GM18519 (cell line): ENCODE measurements around the gene FAM222A.

ENCODE experiments used
- ATAC-seq: cut with Tn5 transposase; IDR thresholded peaks from one replicate; pipeline ENCODE4 v1.9.1; 2021; ENCODE audit warnings: mild to moderate bottlenecking, moderate library complexity; ENCODE audit not compliant: unreplicated experiment, low FRiP score

The FAM222A gene

DNA sequence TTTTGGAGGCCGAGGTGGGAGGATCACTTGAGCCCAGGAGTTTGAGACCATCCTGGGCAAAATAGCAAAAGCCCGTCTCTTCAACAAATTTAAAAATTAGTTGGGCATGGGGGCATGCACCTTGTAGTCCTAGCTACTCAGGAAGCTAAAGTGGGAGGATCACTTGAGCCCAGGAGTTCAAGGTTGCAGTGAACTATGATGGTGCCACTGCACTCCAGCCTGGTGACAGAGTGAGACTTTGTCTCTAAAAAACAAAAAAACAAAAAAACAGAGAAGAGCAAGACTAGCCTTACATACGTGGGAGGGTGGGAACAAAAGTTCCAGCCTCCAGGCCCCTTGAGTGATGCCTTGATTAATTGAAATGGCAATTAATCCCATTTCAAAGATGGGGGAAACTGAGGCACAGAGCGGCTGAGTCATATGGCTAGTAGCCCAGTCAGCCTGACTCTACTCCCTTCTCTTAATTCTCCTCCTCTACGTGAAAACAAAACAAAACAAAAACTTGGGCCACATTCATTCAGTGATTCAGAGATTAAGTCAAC lies 3.3 kb upstream of the FAM222A start:
- no peak for ATAC-seq

DNA sequence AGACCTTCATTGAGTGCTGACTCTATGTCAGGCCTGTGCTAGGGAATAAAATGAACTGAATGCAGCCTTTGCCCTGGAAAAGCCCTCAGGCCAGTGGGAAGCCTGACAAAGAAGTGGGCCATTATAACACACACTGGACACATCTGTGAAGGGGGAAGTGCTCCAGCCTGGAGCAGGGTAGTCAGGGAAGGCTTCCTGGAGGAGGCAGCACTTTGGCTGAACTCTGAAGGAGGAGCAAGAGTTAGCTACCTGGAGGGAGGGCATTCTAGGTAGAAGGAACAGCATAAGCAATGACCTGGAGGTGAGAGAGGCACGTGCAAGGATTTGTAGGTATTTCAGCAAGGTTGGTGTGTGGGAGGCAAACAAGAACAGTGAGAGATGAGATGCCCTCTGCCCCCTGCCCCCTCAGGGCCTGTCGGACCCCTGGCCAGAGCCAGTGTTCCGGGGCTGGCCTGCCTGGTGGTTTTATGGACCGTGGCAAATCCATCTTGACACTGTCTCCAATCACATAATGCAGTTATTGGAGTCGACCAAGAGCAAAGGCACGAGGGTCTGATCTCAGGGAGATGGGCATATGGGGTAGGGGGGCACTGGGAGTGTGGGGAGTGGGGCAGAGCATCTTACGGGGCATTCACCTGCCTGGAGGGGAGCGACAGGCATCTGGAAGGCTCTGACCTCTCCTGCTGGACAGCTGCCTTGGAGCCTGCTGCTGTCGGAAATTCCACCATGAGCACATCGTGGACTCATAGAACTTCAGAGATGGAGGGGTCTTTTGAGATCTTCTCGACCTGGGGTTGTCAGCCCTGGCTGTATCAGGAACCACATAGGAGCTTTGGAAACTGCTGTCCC lies 2.7 kb upstream of the FAM222A start:
- no peak for ATAC-seq

DNA sequence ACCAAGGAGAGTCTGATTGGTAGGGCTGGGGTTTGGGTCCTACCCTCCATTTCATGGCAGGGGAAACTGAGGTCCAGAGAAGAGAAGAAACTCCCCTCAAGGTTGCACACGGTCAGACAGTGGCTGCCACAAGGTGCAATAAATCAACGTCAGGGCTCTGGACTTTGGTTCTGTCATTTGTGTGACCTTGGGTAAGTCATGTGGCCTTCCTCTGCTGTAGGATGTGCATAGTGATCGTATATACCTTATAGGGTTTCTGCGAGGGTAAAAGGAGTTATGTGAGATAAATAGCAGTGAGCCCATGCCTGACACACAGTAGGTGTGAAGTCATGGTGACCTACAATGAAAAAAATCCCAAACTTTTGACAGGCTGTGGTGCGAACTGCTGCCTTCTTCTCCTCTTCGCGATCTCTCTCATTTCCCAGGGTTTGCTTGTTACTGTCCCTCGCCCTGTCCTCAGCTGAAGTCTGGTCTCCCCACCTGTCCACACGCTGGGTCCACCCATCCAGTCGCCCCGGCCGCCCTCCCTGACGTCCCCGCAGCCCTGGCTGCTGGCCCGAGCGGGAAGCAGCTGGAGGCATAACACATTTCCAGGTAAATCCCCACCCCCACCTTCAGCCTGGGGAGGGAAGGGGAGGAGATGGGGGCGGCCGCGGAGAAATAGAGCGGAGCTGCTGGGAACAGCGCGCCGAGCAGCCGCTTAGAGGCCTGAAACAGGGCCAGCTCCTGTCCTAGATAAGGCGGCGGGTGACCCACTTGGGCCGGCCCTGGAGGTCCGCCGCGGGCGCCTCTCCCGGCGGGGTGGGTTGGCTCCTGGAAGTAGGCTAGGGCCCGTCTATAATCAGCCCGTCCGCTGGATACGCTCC lies 1.8 kb upstream of the FAM222A start:
- no peak for ATAC-seq

DNA sequence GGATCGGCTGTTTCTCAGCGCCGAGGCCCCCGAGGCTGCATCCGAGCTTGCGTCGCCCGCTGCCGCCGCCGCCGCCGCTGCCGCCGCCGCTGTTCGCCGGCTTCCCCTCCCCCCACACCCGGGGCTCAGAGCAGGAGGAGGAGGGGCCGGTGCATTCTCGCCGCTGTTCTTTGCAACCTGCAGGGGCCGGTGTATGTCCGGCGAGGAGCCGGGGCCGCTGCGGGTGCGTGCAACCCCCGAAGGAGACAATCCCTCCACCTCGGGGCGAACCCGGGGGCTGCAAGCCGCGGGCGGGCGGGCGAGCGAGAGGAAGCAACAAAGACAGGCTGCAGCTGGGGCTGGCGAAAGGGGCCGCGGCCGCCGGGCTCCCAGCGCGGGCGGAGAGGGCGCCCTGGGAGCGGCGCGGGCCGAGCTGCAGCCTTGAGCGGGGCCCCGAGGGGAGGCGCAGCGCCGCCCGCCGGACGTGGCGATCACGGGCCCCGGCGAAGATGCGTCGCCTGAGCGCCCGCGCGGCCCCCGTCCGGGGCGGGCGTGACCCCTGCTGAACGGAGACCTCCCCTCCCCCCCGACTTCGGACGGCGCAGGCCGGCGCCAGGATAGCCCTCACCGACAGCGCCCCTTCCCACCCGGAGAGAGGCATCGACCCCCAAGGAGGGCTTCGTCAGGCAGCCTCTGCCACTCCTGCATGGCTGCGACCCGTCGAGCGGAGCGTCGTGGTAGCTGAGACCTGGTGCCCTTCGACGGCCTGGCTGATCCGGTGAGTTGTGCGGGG lies 702 bp downstream of the FAM222A start:
- no peak for ATAC-seq

DNA sequence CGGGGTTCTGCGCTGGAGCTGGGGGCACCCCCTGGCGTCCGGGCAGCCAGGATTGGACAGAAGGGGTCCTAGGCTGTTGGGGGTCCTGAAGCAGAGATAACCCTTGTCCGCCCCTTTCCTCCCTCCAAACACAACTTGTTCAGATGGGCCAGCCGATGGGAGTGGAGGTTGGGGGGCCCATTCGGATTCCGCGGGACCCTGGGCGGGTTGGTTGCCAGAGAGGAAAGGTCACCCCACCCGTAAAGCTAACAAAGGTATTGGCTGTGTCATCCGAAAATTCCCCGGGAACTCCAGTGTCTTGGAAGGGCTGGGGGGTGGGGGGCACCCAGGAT lies 1.3 kb downstream of the FAM222A start:
- ATAC-seq, result no peak

DNA sequence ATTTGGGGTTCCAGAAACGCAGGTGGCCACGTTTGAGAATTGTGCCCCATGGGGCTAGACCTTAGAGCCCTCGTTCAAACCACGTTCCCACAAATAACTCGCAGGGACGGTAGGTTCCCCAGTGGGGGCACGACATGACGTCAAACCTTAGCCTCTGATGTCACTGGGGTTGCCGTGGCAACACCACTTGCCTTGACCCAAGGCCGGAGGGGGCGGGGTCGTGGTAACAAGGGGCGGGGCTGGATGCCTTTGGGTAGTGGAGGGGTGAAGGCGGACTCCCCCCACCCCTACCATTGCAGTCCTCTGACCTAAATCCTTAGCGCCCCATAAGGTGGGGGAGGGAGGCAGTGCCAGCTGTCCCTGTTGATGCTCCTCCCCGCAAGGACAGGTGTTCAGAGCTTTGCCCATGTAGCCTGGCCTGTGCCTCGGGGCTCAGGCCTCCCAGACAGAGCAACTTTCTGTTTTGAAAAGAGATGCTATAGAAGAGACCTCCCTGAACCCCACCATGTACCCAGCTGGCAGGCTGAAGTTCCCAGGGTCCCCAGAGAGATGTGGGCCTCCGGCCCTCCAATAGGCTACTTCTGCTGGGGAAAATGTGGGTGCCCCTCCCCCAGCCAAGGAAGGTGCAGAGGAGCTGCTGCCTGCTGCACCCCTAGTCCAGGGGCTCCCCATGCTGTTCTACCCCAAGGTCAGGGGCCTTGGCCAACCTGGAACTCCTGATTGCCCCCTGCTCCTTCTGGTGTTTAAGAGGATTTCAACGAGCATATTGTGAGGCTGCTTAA lies 1.9 kb downstream of the FAM222A start:
- no peak for ATAC-seq

DNA sequence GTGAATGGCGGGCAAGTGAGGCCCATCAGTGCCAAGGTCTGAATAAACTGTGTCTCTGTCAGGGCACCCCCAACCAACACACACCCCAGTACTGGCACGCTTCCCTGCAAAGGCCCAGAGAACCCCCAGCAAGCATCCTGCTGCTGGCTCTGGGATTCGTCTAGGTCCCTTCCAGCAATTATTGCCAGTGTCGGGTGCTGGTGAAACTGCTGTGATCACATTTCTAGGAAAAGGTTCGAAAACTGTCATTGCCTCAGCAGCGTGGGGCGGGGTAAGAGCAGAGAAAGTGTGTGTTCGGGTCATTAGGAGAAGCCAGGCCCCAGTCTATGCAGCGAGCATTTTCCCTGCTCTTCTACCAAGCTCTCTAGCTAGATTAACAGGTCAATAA lies 2.5 kb downstream of the FAM222A start:
- no peak for ATAC-seq

DNA sequence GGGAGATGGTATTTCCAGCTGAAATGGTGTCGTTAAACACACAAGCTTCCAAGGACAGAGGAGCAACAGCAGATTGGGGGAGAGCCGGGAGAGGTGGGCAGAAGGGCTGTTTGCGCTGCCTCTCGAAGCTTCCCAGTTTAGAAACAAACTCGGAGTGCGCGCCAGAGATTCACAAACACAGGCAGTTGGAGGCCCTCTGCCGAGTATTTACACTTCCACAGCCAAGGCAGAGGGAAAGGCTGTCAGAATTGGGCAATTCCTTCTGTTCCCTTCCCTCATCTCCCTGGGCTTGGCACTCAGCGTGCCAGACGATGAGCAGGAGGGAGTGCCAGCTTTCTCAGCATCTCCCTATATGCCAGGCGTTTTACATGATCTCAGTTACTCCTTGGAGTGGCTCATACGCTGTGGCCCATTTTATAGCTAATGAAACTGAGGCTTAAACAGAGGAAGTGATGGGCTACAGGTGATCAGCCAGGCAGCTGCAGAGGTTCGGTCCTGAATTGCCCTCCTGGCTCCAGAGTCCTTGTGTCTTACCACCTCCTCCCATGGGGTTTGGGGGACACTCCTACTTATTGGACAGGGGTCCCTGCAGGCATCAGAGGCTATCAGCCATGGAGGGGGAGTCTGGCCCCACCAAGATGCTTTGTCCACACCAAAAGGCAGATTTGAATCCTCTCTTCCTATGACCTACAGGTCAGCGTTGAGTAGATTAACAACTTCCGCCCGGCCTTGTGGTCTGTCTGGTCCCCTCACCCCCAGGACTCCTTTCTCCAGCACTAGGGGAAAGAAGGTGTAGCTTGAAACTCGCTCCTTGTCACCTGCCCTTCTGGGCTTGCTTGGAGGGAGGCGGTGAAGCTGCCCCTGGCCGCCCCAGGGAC lies 3.1 kb downstream of the FAM222A start:
- ATAC-seq, result no peak

DNA sequence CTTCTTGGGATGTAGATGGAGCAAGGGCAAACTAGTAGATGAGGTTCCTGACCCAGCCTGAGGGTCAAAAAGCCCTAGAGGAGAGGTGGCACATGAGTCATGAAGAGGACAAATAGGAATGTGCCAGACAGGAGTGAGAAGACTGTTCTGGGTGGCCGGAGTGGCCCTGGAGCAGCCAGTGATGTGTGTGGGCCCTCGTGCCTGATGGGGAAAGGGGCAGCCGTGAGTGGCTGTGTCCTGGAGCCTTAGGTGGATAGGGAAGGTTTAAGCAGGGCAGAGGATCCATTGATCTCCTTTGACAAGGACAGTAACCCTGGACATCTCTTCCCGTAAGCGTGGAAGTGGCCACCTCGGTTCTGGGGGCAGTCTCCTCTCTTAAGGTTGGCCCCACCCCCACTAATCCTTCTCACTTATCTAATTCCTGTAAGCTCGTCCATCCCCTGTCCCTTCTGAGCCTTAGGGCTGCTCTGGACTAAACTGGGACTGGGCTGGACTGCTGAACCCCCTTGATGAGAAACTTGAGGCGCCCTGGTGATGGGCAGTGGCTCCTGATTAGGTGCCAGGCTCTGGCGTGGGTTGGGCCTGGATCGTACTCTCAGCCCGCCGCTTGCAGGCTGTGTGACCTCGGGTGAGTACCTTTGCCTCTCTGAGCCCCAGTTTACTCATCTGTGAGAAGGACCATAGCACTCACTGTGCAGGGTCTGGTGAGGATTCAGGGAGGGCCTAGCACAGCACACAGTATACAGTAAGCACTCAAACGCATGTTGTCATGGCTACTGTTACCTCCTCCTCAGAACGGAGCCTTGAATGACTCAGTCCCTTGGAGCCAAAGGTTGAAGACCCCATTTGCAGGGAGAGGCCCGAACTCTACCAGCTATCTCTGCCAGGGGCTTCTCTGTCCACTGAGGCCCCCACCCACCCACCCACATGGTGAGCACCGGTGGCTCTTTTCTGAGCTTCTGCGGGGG lies 4.0 kb downstream of the FAM222A start:
- no peak for ATAC-seq

DNA sequence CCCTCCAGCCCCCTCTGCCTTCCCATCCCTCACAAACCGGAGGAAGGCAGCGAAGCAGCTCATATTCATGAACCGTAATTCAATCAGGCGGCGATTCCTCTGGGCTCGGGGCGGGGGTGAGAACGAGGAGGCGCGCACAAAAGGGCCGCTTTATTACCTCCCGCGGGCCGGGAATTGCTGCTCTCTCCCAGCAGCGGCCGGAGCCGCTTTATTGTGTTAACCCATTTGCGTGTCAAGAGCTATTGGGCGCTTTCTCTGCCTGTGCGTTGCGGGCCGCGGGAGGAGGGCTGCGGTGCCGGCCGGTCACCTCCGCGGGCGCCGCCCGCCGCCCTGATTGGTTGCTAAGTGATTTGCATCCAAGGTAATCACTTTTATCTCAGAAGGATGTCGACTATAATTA lies 4.8 kb downstream of the FAM222A start:
- no peak for ATAC-seq

DNA sequence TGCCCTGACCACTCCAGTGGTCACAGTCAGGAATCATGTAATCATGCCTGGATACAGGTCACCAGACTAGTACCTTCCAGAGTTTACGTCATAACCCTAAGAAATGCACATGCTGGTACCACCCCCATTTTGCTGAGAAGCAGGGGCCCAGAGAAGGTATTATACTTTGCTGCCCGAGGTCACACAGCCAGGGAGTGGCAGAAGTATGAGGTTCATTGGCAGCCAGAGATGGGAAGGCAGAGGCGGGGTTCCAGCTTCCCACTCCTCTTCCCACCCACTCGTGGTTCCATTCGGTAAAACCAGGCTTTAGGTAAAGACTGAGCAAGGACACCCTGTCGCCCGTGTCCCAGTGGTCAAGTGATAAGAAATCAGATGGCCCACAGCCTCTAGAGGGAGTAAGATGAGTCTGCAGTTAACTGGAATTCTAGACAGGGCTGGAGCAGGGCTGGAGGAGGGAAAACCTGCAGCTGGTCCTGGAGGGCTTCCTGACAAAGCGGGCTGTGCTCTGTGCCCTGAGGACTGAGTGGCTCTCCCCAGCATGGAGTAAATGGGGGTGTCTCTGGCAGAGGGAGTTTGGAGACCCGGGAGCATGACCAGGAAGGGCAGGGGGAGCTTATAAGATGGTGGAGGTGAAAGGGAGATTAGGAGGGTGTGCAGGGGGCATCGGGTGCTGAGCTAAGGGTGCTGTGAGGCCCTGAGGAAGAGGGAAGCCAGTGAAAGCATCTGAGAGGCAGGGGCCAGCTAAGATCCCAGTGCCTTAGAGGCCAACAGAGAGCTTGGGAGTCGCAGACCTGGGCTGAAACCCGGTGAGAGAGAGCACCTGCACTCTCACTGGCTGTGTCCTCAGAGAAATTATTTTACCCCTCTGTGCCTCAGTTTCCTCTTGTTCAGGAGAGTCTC lies 5.7 kb downstream of the FAM222A start:
- no peak for ATAC-seq

DNA sequence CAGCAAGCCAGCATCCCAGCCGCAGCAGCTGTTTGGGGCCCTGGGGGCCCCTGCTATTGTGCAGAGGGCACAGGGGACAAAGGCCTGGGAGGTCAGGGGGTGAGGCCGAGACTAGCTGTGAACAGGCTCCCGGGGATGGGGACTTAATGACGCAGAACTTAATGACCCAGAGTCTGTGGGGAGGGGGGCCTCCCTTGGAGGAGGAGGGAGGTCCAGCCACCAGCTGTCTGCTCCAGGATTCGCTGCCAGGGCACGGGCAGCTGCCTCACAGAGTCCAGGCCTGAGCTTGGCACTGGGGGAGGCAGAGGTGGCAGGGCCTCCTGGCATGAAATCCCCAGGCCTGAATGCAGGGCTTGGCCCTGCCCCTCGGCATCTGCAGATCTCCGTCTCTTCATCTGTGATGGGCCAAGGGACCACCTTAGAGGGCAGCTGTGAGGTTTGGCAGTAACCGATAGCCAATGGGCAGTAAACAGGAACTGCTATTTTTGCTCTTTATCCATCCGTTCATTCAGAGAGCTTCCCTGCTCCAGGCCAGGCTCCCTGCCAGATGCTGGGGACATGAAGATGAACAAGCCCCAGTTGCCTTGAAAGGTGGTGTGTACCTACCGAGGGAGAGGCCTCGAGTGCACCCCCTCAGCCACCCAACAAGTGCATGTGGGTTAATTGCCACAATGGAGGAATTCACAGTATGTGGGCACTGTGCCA lies 6.7 kb downstream of the FAM222A start:
- no peak for ATAC-seq

DNA sequence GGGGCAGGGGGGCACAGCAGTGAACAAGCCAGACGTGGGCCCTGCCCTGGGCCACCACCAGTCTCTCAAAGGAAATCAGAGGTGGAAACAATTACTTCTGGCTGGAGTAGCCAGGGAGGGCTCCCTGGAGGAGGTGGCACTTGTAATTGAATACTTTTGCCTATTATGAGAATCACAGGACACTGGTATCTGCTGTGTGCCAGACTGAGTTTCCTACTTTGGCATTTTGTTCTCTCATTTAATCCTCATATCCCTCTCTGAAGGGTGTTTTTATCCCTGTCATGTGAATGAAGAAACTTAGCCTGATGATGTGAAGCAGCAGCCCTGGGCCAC lies 7.2 kb downstream of the FAM222A start:
- no peak for ATAC-seq

DNA sequence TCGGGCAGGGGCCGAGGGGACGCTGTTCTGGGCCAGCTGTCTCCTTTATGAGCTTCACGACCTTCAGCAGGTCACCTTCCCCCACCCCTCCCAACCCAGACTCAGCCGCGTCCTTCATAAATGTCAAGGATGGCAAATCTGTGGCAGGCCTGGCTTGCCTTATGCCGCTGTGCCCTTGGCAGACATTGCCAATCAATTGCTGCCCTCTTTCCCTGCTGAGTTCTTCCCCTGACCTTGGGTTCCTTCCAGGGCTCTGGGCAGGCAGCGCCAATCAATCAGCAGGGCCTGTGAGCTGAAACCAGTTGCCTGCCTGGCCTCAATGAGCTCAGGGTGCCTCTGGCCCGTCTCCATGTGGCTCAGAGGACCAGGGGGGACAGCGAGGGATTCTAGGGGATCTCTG lies 7.7 kb downstream of the FAM222A start:
- ATAC-seq, result no peak

DNA sequence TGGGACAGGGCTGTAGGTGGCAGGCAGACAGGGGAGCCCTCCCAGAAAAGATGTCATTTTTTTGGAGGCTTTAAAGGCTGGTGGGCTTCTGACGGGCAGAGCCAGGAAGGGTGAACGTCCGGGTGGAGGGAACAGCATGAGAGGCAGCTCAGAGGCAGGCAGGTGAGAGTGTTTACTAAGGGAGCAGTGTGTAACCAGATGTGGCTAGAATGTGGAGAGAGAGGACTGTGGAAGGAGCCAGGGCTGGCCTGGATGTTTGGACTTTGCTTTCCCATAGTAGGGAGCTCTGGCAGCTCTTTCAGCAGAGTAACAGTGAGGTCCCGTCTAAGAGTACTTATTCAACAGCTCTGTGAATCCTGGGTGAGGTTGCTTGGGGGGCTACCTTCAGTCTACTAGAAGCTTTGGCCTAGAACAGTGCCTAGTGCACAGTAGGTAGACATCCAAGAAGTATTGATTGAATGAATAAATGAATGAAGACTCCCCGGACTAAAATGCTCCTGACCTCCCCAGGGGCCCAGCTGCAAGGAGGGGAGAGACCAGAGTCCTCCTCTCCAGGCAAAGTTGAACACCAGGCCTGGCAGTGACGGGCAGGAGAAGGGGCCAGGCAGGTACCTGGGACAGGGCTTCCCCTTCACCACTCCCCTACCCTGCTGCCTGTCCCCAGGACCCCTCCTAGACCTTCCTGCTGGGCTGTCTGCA lies 8.5 kb downstream of the FAM222A start:
- ATAC-seq, result no peak

DNA sequence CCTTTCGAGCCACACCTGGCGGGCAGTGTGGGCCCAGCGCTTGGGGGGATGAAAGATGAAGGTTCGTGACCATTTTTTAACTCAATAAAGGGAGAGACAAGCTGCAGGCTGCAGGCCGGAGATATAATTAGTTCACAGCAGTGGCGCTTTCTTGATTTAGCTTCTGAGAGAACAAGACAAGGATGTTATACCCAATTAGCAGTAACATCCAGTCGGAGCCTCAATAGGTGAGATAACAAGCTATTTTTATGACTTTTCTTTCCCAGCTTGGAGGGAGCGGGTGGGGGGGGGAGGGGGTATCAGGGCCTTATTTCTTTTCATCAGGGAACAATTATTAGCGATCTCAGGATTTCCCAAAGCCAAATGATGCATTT lies 9.1 kb downstream of the FAM222A start:
- ATAC-seq, result no peak
